ENCODE data around the gene THAP5.

Gene THAP5

DNA sequence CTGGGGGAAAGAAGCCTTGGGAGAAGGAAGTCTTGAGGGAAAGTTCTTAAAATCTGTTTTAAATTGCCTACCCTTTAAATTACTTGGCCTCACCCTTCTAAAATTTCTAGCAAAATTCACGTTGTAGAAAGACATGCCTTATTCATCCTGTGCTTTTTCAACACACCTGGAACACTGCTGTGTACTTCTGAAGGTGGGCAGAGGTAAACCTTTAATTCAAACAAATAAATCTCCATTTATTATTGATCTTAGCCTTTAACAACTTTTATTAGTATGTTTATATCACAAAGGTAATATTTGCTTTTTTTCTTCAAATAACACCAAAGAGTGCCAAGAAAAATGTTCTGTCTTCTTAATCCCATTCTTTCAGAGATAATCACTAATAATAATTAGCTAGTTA lies 30.9 kb upstream of the THAP5 start:
- no peak overlapping the region for H3K27ac ChIP-seq
- in situ Hi-C loops (cut with HindIII; ENCODE audit: low pct_ligation_motif_present, low sequenced_read_pairs): no loop called here
- no peak for DNase-seq
- no peaks in the 10 kb centered on the region for H3K36me3 ChIP-seq (replicated peaks)
- H3K27me3 ChIP-seq (replicated peaks): peaks cover 2% of the 10 kb centered on the region
- H3K4me3 ChIP-seq (ENCODE audit: low read depth, low read length): no peak overlapping the region
- TF ChIP-seq, protein P1, sequence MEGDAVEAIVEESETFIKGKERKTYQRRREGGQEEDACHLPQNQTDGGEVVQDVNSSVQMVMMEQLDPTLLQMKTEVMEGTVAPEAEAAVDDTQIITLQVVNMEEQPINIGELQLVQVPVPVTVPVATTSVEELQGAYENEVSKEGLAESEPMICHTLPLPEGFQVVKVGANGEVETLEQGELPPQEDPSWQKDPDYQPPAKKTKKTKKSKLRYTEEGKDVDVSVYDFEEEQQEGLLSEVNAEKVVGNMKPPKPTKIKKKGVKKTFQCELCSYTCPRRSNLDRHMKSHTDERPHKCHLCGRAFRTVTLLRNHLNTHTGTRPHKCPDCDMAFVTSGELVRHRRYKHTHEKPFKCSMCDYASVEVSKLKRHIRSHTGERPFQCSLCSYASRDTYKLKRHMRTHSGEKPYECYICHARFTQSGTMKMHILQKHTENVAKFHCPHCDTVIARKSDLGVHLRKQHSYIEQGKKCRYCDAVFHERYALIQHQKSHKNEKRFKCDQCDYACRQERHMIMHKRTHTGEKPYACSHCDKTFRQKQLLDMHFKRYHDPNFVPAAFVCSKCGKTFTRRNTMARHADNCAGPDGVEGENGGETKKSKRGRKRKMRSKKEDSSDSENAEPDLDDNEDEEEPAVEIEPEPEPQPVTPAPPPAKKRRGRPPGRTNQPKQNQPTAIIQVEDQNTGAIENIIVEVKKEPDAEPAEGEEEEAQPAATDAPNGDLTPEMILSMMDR (IDR thresholded peaks at IDR 0.05; ENCODE audit: low read depth, low read length, missing control alignments): no peak

DNA sequence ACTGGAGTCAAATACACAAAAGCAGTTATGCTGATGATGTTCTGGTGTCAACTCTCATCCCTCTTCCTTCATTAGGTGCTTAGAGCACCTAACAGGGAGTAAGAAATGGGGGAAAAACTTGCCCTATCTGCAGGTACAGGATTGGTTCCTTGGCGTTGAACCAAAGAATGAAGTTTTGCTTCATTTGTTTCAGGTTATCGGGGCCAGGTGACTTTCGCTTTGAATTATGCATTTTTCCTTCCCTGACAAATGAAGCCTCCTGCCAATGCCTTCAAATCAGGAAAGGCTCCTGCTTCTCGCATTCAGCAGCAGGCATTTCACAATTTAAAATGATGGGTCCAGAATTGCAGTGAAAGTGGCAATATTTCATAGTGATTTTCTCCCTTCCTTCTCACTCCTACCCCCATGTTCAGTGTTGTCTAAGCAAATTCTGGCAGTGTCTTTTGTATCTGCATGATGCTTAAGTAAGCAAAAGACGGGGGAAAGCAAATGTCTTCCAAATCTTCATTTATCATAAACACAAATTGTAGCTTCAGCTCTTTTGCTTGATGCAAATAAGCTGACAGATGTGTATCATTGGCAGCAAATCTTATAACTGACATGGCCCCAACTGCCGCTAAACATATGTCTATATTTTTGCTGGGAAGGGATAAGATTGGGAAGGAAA lies 29.5 kb upstream of the THAP5 start:
- in situ Hi-C loops (cut with HindIII; ENCODE audit: low pct_ligation_motif_present, low sequenced_read_pairs): no loop called here
- Histone ChIP-seq H3K36me3 (replicated peaks) (no peaks in the 10 kb centered on the region), H3K4me3 (ENCODE audit: low read depth, low read length) (no peak overlapping the region), H3K27ac (no peak overlapping the region), H3K27me3 (replicated peaks) (peaks cover 2% of the 10 kb centered on the region)
- TF ChIP-seq, protein P1 (IDR thresholded peaks at IDR 0.05; ENCODE audit: low read depth, low read length, missing control alignments): no peak
- no peak for DNase-seq

DNA sequence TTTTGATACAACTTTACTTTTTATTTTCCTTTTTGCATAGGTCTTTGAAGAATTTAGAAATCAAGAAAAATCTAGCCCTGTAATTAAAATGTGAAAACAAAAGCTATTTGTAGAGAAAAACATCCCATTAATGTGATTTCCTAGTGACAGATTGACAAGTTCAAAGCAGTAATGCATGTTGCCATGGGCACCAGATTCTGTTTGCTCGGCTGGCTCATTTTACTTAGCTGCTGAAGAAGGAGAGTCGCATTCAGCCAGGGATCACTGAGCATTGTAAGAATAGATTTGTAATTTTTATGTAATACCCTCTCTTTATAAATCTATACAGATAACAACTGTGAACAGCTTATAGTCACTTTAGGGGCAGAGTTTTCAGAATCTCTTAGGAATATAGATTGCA lies 28.6 kb upstream of the THAP5 start:
- in situ Hi-C loops (cut with HindIII; ENCODE audit: low pct_ligation_motif_present, low sequenced_read_pairs): no loop called here
- no peak for DNase-seq
- Histone ChIP-seq H3K27ac (no peak overlapping the region), H3K4me3 (ENCODE audit: low read depth, low read length) (no peak overlapping the region), H3K36me3 (replicated peaks) (no peaks in the 10 kb centered on the region), H3K27me3 (replicated peaks) (peaks cover 2% of the 10 kb centered on the region)
- TF ChIP-seq, protein P1 (IDR thresholded peaks at IDR 0.05; ENCODE audit: low read depth, low read length, missing control alignments): no peak

DNA sequence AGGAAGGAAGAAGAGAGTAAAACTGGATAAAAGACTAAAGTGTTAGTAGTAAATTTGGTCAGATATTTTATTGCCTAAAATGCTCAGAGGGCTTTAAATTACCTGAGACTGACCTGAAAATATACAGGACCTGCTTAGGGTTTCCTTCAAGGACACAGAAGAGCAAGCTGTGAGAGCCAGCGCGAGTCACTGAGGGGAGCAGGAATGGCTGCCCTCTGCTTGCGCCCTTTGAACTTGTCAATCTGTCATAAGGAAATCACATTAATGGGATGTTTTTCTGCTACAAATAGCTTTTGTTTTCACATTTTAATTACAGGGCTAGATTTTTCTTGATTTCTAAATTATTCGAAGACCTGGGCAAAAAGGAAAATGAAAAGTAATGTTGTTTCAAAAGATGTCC lies 27.1 kb upstream of the THAP5 start:
- Histone ChIP-seq H3K27me3 (replicated peaks) (peaks cover 2% of the 10 kb centered on the region), H3K27ac (no peak overlapping the region), H3K36me3 (replicated peaks) (no peaks in the 10 kb centered on the region), H3K4me3 (ENCODE audit: low read depth, low read length) (no peak overlapping the region)
- DNase-seq: no peak
- TF ChIP-seq, protein P1 (IDR thresholded peaks at IDR 0.05; ENCODE audit: low read depth, low read length, missing control alignments): no peak
- in situ Hi-C loops (cut with HindIII; ENCODE audit: low pct_ligation_motif_present, low sequenced_read_pairs): no loop called here

DNA sequence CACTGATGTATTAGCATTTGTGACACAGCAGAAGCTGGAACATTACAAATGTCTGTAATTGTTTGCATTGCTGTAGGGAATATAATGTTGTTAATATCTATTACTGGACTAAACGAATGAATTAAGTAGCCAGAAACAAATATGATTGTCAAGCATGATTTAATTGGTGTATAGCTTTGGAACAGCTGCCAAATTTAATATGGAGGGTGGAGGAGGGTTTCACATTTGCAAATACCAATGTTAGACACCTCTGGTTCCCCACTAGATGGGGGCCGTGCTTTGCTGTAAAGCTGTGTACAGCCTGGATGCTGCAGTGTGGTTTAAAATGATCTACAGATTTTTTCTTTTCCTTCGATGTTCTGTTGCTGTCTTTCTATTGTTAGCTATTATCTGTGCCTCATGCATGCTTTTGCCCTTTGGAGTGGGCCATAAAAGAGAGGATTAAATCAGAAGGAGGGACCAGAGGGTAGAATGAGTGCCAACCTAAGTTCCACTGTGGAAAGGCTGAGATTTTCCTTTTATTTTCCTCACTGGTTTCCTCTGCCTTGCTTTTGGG lies 23.2 kb upstream of the THAP5 start:
- no peak overlapping the region for H3K27ac ChIP-seq
- H3K27me3 ChIP-seq (replicated peaks): no peaks in the 10 kb centered on the region
- no peak for DNase-seq
- in situ Hi-C loops (cut with HindIII; ENCODE audit: low pct_ligation_motif_present, low sequenced_read_pairs): no loop called here
- H3K36me3 ChIP-seq (replicated peaks): no peaks in the 10 kb centered on the region
- H3K4me3 ChIP-seq (ENCODE audit: low read depth, low read length): no peak overlapping the region
- TF ChIP-seq, protein P1 (IDR thresholded peaks at IDR 0.05; ENCODE audit: low read depth, low read length, missing control alignments): peak; percentile 52

DNA sequence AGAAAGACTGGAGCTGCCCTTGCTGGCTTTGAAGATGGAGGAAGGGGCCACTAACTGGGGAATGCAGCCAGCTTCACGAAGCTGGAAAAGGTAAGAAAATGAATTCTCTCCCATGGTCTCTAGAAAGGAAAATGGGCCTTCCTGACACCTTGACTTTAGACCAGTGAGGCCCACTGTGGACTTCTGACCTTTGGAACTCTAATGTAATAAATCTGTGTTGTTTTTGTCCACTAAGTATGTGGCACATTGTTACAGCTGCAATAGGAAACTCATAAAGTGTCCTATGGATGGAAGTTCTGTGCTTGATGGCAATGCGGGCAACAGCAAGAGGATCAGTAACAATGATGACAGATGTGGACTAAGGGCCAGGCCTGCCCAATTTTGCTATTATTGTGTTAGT lies 21.1 kb upstream of the THAP5 start:
- in situ Hi-C loops (cut with HindIII; ENCODE audit: low pct_ligation_motif_present, low sequenced_read_pairs): no loop called here

More for the DNA sequence above, 21.1 kb upstream of the THAP5 start:
- TF ChIP-seq, protein P1 (IDR thresholded peaks at IDR 0.05; ENCODE audit: low read depth, low read length, missing control alignments): no peak
- Histone ChIP-seq H3K36me3 (replicated peaks) (no peaks in the 10 kb centered on the region), H3K27me3 (replicated peaks) (peaks cover 2% of the 10 kb centered on the region), H3K27ac (no peak overlapping the region), H3K4me3 (ENCODE audit: low read depth, low read length) (no peak overlapping the region)
- DNase-seq: no peak
